A673 (cell line): Measurements from ENCODE around the gene TCP11L2. TPM values are rescaled to one million over a fixed set of nuclear protein-coding genes. Genes with fewer than 3 reads are reported as not detected.
A peak's percentile ranks its signal among the peaks of the same experiment; 100 is the strongest.

Source experiments
- BruUV-seq: library from RNA; stranded (reverse); fragments of 400-500 nt; replicated peaks from 2 replicates; lab custom pipeline; 2021; lab: Mats Ljungman, UMichigan
- CTCF ChIA-PET: fragments of 300-600 bp; sonication (Branson Sonifier 250); formaldehyde crosslinking; loops from one replicate; lab custom pipeline; 2022; ENCODE audit warnings: antibody characterized with exemption; lab: Charles Lee
- POLR2A ChIA-PET: fragments of 300-600 bp; sonication (Branson Sonifier 250); formaldehyde crosslinking; loops from one replicate; lab custom pipeline; 2022; ENCODE audit warnings: antibody characterized with exemption; ENCODE audit not compliant: low non-redundant PET; lab: Charles Lee
- DNase-seq: peaks from one replicate; pipeline ENCODE4 v3.0.0-alpha.2; 2015; ENCODE audit warnings: low spot score
- H3K27ac ChIP-seq: fragments of 200-600 bp; sonication (generic); 2 replicates; pipeline ENCODE4 v1.5.1; 2016; ENCODE audit warnings: mixed run types, low read depth, mild to moderate bottlenecking, mixed read lengths, antibody characterized with exemption, low read length; ENCODE audit not compliant: poor library complexity, severe bottlenecking
- H3K27me3 ChIP-seq: fragments of 200-600 bp; sonication (generic); replicated peaks from 2 replicates; pipeline ENCODE4 v1.6.1; 2017; ENCODE audit warnings: mixed run types, low read depth, mild to moderate bottlenecking, mixed read lengths, antibody characterized with exemption, low read length; ENCODE audit not compliant: insufficient read depth, poor library complexity
- H3K36me3 ChIP-seq: fragments of 200-600 bp; sonication (generic); 2 replicates; pipeline ENCODE4 v1.6.1; 2016; ENCODE audit warnings: mixed run types, mild to moderate bottlenecking, mixed read lengths, antibody characterized with exemption, low read length; ENCODE audit not compliant: insufficient read depth, poor library complexity, severe bottlenecking
- H3K4me1 ChIP-seq: fragments of 200-600 bp; sonication (generic); 2 replicates; pipeline ENCODE4 v1.6.1; 2017; ENCODE audit warnings: mixed run types, mild to moderate bottlenecking, mixed read lengths, antibody characterized with exemption, low read length; ENCODE audit not compliant: insufficient read depth, poor library complexity, severe bottlenecking
- H3K4me3 ChIP-seq: fragments of 200-600 bp; sonication (generic); 2 replicates; pipeline ENCODE4 v1.5.1; 2016; ENCODE audit warnings: low read depth, mixed run types, mild to moderate bottlenecking, mixed read lengths, low read length; ENCODE audit not compliant: poor library complexity, severe bottlenecking
- H3K9me3 ChIP-seq: fragments of 200-600 bp; sonication (generic); 2 replicates; pipeline ENCODE4 v1.6.1; 2016; ENCODE audit warnings: mixed run types, low read depth, mild to moderate bottlenecking, mixed read lengths, antibody characterized with exemption, low read length; ENCODE audit not compliant: poor library complexity, severe bottlenecking
- EZH2 ChIP-seq: fragments of 200-600 bp; sonication (generic); IDR thresholded peaks from 2 replicates; pipeline ENCODE4 v1.6.1; 2017; ENCODE audit warnings: borderline replicate concordance, low read depth, mild to moderate bottlenecking, mixed read lengths, antibody characterized with exemption, low read length; ENCODE audit not compliant: poor library complexity, severe bottlenecking
- intact Hi-C: fragments of 100-400 bp; cut with micrococcal nuclease; formaldehyde crosslinking; loops from one replicate; pipeline ENCODE4 v1.10.0; 2022; ENCODE audit not compliant: unreplicated experiment
- total RNA-seq: library from RNA; stranded (reverse); gene quantifications from 2 replicates; pipeline ENCODE4 v1.2.3, GENCODE V29; 2021
- TF ChIP-seq, protein P1 (sequence below): fragments of 300-800, 200-600 bp; sonication (generic); conservative IDR thresholded peaks from 2 replicates; pipeline ENCODE4 v1.5.1; 2017; ENCODE audit warnings: low read depth, mild to moderate bottlenecking, antibody characterized with exemption, low read length, moderate library complexity, mixed read lengths

TCP11L2 gene
- total RNA-seq, 1 experiment from 2014 or later = 0.39 TPM

DNA sequence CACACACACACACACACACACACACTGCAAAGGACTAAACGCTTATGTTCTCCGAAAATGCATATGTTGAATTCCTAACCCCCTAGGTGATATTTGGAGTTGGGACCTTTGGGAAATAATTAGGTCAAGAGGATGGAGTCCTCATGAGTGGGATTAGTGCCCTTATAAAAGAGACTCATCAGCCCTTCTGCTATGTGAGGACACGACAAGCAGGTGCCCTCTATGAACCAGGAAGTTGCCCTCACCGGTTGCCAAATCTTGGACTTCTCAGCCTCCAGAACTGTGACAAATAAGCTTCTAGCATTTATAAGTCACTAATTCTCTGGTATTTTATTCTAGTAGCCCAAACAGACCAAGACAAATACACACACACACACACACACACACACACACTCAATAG, 20.7 kb upstream of the TCP11L2 start:
- Histone ChIP-seq H3K4me1 (no peaks in the 10 kb centered on the region), H3K36me3 (no peaks in the 10 kb centered on the region), H3K27ac (no peak overlapping the region), H3K27me3 (no peaks in the 10 kb centered on the region), H3K4me3 (no peak overlapping the region), H3K9me3 (peaks cover 6% of the 10 kb centered on the region)
- no TSS peak for BruUV-seq
- DNase-seq = no peak
- intact Hi-C loops = loop anchor here (2.0 to 5.0 kb wide), 2 partner anchors 55 to 860 kb away; no protein-coding TSS in a partner anchor
- ChIA-PET CTCF (interaction anchor here (0.6 to 1.7 kb wide), 2 partner anchors 55 to 861 kb away, joined by 3 to 10 read pairs; no protein-coding TSS in a partner anchor), POLR2A (no interaction called here)
- no peak for TF ChIP-seq EZH2
- TF ChIP-seq, protein P1, sequence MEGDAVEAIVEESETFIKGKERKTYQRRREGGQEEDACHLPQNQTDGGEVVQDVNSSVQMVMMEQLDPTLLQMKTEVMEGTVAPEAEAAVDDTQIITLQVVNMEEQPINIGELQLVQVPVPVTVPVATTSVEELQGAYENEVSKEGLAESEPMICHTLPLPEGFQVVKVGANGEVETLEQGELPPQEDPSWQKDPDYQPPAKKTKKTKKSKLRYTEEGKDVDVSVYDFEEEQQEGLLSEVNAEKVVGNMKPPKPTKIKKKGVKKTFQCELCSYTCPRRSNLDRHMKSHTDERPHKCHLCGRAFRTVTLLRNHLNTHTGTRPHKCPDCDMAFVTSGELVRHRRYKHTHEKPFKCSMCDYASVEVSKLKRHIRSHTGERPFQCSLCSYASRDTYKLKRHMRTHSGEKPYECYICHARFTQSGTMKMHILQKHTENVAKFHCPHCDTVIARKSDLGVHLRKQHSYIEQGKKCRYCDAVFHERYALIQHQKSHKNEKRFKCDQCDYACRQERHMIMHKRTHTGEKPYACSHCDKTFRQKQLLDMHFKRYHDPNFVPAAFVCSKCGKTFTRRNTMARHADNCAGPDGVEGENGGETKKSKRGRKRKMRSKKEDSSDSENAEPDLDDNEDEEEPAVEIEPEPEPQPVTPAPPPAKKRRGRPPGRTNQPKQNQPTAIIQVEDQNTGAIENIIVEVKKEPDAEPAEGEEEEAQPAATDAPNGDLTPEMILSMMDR = no peak

DNA sequence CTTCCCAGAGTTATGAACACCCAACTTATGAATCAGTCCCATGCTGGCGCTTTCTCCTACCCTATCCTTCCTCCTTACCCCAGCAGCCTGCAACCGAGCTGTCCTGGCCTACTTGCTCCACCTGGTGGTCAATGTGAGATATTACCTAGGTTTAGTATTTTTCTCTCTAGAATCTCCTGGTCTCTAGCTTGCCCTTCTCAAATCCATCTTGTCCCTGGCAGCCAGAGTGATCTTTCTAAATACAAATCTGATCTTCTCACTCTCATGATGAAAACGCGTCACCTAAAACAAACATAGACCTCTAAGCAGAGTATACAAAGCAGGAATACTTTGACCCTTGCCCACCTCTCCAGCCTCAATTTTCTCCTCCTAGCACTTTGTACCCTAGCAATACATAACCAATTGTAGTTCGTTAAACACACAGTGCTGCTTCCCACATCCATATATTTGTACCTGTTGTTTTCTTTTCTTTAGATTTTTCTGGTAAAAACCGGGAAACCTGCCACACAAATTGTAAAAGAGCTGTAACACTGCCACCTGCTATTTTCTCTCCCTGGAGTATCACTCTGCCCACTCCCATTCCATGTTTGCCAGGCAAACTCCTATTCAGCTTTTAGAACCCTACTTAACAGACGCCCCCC, 20.0 kb upstream of the TCP11L2 start:
- Histone ChIP-seq H3K27ac (no peak overlapping the region), H3K4me3 (no peak overlapping the region), H3K4me1 (no peaks in the 10 kb centered on the region), H3K27me3 (no peaks in the 10 kb centered on the region), H3K9me3 (peaks cover 6% of the 10 kb centered on the region), H3K36me3 (no peaks in the 10 kb centered on the region)
- intact Hi-C loops = loop anchor here (2.0 to 5.0 kb wide), 2 partner anchors 56 to 860 kb away; no protein-coding TSS in a partner anchor
- ChIA-PET CTCF (interaction anchor here (0.6 to 1.7 kb wide), 3 partner anchors 9 to 861 kb away, joined by 3 to 10 read pairs (median 3); no protein-coding TSS in a partner anchor), POLR2A (no interaction called here)
- no peak for TF ChIP-seq EZH2
- TF ChIP-seq, protein P1 = peak; percentile 71
- peak; percentile 58 for DNase-seq
- BruUV-seq = no TSS peak

DNA sequence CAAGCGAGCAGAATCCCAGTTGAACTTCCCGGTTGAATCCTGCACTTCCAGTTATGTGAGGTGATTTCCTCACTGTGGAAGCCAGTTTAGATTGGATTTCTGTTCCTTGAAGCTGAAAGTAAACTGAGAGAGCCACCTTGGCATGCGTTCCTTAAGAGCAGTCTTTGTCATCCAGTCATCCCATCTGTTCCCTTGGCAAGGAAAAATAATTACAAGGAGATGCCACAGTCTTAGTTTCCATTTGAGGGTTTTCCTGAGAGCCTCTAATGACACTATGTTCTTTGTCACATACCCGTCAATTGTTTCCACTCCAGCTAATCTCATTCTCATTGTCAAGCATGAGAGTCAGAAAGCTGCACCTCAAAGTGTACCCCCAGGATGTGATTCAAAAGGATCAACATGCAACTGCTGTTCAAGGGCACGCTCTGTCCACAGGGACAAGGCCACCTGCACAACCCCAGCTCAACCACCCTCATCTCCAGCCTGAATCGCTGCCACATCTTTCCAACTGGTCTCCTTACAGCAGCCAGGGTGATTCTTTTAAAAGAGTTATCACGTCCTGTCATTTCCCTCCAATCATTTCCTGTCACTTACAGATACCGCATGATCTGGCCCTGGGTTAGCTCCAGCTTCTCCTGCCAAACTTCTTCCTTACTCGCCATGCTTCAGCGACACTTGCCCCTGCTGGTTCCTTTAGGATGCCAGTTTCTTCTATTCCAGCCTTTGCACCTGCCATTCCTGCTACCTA, 18.0 kb upstream of the TCP11L2 start:
- TF ChIP-seq, protein P1 = no peak
- TF ChIP-seq EZH2 = no peak
- H3K9me3 ChIP-seq = peaks cover 6% of the 10 kb centered on the region
- intact Hi-C loops = loop anchor here (5.0 kb wide), 1 partner anchor 862 kb away; no protein-coding TSS in a partner anchor
- ChIA-PET POLR2A (no interaction called here), CTCF (no interaction called here)
- H3K36me3 ChIP-seq = no peaks in the 10 kb centered on the region
- H3K4me3 ChIP-seq = no peak overlapping the region
- H3K4me1 ChIP-seq = no peaks in the 10 kb centered on the region
- no TSS peak for BruUV-seq
- no peak overlapping the region for H3K27ac ChIP-seq
- DNase-seq = peak; percentile 4
- H3K27me3 ChIP-seq = no peaks in the 10 kb centered on the region
